HL-60/S4 (cell line): ENCODE results near the gene EPHA4.

ENCODE experiments used
- in situ Hi-C: fragments of 300-500 bp; cut with MboI; formaldehyde crosslinking; loops from 2 replicates; pipeline ENCODE4 v1.14.3; 2022; ENCODE audit warnings: low sequenced_read_pairs

The EPHA4 gene

GRCh38 chr2:221572821-221573429, 821 bp upstream of the EPHA4 start:
- in situ Hi-C loops: loop anchor here (25.0 kb wide), 1 partner anchor 886 kb away; no protein-coding TSS in a partner anchor

- in situ Hi-C loops: loop anchor here (25.0 kb wide), 1 partner anchor 884 kb away; no protein-coding TSS in a partner anchor
These were observed 419 bp downstream of the EPHA4 start for GRCh38 chr2:221571551-221572218.

DNA sequence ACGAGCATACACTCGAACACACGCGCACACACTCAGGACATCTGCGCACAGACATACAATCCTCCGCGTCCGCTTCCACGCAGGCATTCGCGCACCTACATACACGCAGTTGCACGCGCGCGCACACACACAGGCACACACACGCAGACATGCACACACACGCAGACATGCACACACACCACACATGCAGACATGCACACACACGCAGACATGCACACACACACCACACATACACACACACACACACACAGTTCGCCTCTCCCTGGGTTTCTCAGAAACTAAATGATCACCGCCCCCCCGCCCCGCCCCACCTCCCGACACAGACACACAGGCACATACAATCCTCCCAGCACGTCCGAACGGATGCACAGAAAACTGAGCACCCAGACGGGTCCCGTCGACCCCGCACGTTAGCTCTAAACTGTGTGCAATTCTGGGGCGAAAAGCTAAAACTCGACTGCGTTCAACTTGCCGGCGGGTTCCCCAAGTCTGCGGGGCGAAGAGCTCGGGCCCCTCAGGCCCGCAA, 1.0 kb downstream of the EPHA4 start:
- in situ Hi-C loops: loop anchor here (25.0 kb wide), 1 partner anchor 884 kb away; no protein-coding TSS in a partner anchor

GRCh38 chr2:221570321-221570935, 1.7 kb downstream of the EPHA4 start:
- in situ Hi-C loops: loop anchor here (25.0 kb wide), 1 partner anchor 883 kb away; no protein-coding TSS in a partner anchor

DNA sequence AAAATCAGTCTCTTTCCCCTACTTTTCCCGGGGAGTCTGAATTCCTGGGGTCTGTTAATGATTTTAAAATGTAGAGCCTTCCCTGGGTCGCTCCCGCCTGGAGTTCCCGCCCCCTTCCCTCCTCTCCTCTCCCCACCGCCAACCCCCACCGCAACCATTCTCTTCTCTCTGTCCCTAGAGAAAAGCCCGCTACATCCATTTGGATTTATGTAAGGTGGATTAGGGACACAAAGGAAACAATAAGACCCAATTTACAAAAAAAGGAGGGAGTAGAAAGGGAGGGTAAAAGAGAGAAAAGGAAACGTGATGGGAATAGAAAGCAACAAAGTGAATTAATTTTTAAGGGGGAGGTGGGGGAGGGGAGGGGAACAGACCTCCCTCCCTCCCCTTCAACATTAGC, 2.2 kb downstream of the EPHA4 start:
- in situ Hi-C loops: loop anchor here (25.0 kb wide), 1 partner anchor 883 kb away; no protein-coding TSS in a partner anchor

DNA sequence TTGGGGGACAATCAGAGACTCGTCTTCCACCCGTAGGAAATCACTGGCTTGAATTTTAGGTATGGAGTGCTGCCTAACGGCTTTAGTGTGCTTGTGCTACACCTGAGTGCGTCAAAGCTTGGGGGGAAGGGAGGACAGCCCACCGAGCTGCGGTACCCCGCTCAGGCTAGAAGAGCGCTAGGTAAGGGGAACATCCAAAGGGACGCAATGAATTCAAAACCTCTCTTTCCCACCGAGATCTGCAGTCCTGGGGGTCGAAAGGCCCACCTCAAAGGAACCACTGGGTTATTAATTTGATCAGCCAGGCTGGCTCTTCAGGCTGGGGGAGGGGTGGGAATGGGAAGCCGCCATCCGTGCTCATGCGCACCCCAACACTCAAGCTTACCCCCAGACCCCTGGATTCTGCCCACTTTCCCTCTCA, 2.7 kb downstream of the EPHA4 start:
- in situ Hi-C loops: loop anchor here (25.0 kb wide), 1 partner anchor 882 kb away; no protein-coding TSS in a partner anchor

DNA sequence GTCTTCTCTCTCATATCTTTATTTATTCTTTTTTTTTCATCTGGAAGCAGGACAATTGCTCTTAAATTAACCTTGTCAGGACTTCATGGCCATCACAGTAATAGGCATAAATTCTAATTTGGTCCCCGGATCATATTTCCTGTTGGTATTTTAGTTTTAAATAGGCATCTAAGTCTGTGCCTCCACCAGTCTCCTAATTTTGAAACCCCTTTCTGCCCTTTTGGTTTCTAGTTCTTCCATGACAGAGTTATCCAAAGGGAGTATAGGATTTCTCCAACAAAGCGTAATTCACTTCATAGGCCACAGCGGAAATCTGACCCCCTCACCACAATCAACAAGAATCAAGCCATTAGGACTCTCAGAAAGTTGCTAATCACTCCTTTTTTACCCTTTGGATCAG, 3.8 kb downstream of the EPHA4 start:
- in situ Hi-C loops: loop anchor here (25.0 kb wide), 1 partner anchor 881 kb away; no protein-coding TSS in a partner anchor

- in situ Hi-C loops: loop anchor here (25.0 kb wide), 1 partner anchor 881 kb away; no protein-coding TSS in a partner anchor
These were observed 4.3 kb downstream of the EPHA4 start for GRCh38 chr2:221567809-221568208.

DNA sequence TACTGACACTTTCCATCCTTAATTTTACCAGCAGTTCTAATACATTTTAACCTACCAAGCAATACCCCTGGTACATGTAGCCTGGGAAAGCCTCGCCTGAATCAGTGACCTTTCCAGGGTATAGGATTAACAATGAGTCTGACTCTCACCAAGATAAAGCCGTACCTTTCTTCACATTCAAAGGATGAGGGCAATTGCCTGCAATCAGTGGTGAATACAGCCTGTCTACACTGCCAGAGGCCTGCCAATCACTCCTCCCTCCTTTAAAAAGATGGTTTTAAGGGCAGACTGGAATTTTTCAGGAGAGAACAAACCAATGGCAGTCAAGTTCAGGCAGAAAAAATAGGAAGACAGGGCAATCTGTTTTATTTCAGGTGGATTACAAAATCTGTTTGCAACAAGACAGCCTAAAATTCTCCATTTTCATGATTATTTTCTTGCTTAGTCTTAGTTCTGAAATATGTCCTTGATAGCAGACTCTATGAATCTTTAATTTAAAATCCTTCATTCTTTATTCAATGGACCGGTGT, 4.8 kb downstream of the EPHA4 start:
- in situ Hi-C loops: loop anchor here (25.0 kb wide), 1 partner anchor 880 kb away; no protein-coding TSS in a partner anchor

- in situ Hi-C loops: loop anchor here (25.0 kb wide), 1 partner anchor 876 kb away; no protein-coding TSS in a partner anchor
These were observed 8.7 kb downstream of the EPHA4 start for GRCh38 chr2:221563270-221563985.

GRCh38 chr2:221562226-221562625, 9.9 kb downstream of the EPHA4 start:
- in situ Hi-C loops: loop anchor here (25.0 kb wide), 1 partner anchor 875 kb away; no protein-coding TSS in a partner anchor

DNA sequence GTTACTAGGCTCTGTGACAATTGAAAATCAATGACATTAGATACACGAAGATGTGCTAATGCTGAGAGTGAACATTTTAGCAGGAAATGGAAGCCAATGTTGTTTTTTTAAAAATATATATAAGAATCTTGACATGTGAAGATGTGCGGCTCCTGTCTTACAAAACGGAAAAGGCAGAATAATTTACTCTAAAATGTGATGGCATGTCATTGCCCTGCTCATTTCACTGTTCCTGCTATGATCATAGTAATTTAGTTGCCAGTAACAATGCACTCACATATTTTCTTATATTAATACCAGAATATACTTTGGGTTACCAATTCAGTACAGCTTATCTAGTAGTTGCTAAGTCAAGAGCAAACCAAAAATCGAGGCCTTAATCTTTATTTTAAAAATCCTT, 10.3 kb downstream of the EPHA4 start:
- in situ Hi-C loops: loop anchor here (25.0 kb wide), 1 partner anchor 874 kb away; no protein-coding TSS in a partner anchor

DNA sequence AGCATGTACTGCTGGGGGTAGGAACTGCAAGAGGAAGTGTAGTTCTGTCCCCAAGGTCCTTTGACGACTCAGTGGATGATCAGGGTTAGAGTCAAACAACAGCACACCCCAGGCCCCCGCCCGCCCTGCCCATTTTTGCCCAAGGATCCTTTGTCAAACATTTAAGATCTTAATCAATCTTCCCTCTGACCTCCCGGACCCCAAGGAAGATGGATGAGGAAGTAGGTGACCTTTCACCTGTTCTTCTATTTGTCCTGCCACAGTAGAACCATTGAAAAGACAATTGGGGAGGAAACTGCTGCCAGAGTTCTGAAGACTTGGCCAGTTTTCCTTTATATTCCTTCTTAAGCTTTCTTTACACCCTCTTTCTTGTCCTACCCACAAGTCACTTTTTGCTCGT, 12.1 kb downstream of the EPHA4 start:
- in situ Hi-C loops: loop anchor here (25.0 kb wide), 1 partner anchor 873 kb away; no protein-coding TSS in a partner anchor

GRCh38 chr2:221558107-221558506, 14.0 kb downstream of the EPHA4 start:
- in situ Hi-C loops: loop anchor here (25.0 kb wide), 1 partner anchor 871 kb away; no protein-coding TSS in a partner anchor

DNA sequence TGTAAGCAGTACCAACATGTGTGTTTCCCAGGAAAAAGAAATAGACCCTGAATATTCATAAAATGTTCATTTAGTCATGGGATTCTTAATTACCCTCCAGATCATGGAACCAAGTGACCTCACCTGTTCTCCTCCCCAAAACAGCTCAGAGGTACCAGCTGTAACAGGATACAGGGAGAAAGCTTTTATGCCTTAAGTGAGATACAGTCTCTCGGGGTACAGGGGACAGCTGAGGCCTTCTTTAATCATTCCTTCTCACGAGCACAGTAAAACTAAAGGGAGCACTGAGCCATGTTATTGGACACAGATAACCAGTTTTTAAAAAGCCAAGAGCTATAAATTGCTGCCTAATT, 16.6 kb downstream of the EPHA4 start:
- in situ Hi-C loops: loop anchor here (25.0 kb wide), 1 partner anchor 868 kb away; no protein-coding TSS in a partner anchor

GRCh38 chr2:221554769-221555493, 17.2 kb downstream of the EPHA4 start:
- in situ Hi-C loops: loop anchor here (25.0 kb wide), 1 partner anchor 868 kb away; no protein-coding TSS in a partner anchor

GRCh38 chr2:221553333-221553732, 18.8 kb downstream of the EPHA4 start:
- in situ Hi-C loops: loop anchor here (25.0 kb wide), 1 partner anchor 866 kb away; no protein-coding TSS in a partner anchor

DNA sequence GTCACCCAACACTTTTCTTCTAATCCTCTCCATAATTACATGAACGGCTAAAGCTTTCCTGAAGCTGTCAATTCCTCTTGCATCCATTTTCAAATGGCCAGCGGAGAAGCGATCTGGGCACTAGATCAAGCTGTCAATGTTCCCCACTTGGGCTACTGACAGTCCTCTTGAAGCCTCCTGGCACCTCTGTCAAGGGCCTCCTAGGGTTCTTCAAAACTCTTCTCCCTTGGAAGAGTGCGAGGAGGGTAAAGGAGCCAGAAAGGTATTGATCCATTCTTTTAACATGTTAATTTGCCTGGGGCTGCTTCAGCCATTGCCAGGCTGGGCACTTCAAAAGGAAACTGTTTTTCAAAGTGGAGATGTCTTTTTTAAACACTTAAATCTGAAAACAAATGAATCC, 19.8 kb downstream of the EPHA4 start:
- in situ Hi-C loops: loop anchor here (25.0 kb wide), 1 partner anchor 865 kb away; no protein-coding TSS in a partner anchor

GRCh38 chr2:221551864-221552263, 20.2 kb downstream of the EPHA4 start:
- in situ Hi-C loops: loop anchor here (25.0 kb wide), 1 partner anchor 865 kb away; no protein-coding TSS in a partner anchor
